CD4-positive, alpha-beta T cell treated with Interleukin-2 at 100 ng/mL for 4 hours (primary cell): ENCODE results near the gene TSPY1.
"Not testable (repeated sequence)": the region's sequence is repeated elsewhere in the genome, so short reads cannot be mapped to it uniquely, and the experiment has no call there.

Experiments
- DNase-seq: peaks from one replicate; pipeline ENCODE4 v3.0.0-alpha.2; 2020; ENCODE audit warnings: low spot score

TSPY1 gene, protein sequence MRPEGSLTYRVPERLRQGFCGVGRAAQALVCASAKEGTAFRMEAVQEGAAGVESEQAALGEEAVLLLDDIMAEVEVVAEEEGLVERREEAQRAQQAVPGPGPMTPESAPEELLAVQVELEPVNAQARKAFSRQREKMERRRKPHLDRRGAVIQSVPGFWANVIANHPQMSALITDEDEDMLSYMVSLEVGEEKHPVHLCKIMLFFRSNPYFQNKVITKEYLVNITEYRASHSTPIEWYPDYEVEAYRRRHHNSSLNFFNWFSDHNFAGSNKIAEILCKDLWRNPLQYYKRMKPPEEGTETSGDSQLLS

GRCh38 chrY:9466655-9467054, at the start of gene TSPY1:
Gene TSPY1 (plus strand): TSS chrY:9466955. CDS start chrY:9467001, 46 bp downstream.
- not testable (repeated sequence) for DNase-seq

DNA sequence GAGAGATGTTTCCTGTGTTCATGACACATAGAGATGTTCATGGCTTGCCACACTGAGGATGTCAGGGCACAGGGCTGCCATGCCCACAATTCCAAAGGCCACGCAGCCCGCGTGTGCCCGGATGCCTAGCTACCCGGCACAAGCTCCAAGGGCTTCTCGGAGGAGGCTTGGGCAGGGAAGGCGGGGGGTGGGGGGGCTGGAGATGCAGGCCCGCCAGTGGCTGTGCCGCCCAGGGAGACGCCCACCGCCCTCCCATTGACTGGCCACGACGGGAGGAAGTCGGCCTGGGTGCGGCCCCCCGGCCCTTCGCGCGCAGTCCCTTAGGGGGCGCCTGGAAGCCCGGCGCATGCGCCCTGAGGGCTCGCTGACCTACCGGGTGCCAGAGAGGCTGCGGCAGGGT, 20.2 kb downstream of the TSPY1 start, which contains the start of gene TSPY9:
TSS of gene TSPY9 (plus strand) at position 301 of the 400 bp plus-strand sequence. CDS start at position 347, 46 bp downstream.
- not testable (repeated sequence) for DNase-seq

DNA sequence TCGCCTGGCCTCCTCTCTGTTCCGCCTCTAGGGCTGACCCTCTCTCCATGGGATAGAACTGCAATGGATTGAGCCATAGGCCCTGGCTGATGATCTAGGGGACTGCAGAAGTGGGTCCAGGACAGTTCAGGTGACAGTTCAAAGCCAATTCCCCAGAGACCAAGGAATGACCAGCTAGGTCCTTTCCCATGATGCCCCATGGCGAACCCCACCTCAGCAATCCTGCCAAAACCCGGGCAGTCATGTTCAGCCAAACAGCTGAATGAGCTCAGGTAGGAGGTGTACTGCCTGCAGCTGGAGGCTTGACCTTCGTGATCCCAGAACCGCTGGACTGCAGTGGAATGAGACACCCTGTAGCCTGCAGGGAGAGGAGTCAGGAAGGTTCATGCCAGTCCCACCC, 37.6 kb downstream of the TSPY1 start:
- DNase-seq, result not testable (repeated sequence)

- DNase-seq, result not testable (repeated sequence)
Observed at GRCh38 chrY:9516287-9516686, 49.5 kb downstream of the TSPY1 start.
